Measurements from ENCODE around the gene CFAP45.

CFAP45 gene

GRCh38 chr1:159921251-159921650 lies 21.3 kb upstream of the CFAP45 start:
- ATAC-seq (ENCODE audit: low read depth) (no peak), DNase-seq (ENCODE audit: low spot score) (no peak)
- H3K4me1 ChIP-seq (ENCODE audit: insufficient read depth, poor library complexity, severe bottlenecking) = peaks cover 26% of the 10 kb centered on the region
- H3K27ac ChIP-seq (ENCODE audit: poor library complexity, severe bottlenecking) = peak overlapping the region; percentile 94
- H3K36me3 ChIP-seq (ENCODE audit: low read depth) = peaks cover 62% of the 10 kb centered on the region
- no peak overlapping the region for H3K4me3 ChIP-seq (ENCODE audit: severe bottlenecking)
- no peak for TF ChIP-seq CTCF (IDR thresholded peaks at IDR 0.05; ENCODE audit: poor library complexity, severe bottlenecking)
- no peaks in the 10 kb centered on the region for H3K27me3 ChIP-seq (ENCODE audit: insufficient read depth, poor library complexity, severe bottlenecking)
- H3K9me3 ChIP-seq (ENCODE audit: severe bottlenecking) = no peaks in the 10 kb centered on the region

GRCh38 chr1:159920651-159921050 lies 20.7 kb upstream of the CFAP45 start:
- H3K27me3 ChIP-seq (ENCODE audit: insufficient read depth, poor library complexity, severe bottlenecking) = no peaks in the 10 kb centered on the region
- ATAC-seq (ENCODE audit: low read depth) (no peak), DNase-seq (ENCODE audit: low spot score) (no peak)
- TF ChIP-seq CTCF (IDR thresholded peaks at IDR 0.05; ENCODE audit: poor library complexity, severe bottlenecking) = no peak
- H3K36me3 ChIP-seq (ENCODE audit: low read depth) = peaks cover 62% of the 10 kb centered on the region
- peak overlapping the region; percentile 94 for H3K27ac ChIP-seq (ENCODE audit: poor library complexity, severe bottlenecking)
- no peak overlapping the region for H3K4me3 ChIP-seq (ENCODE audit: severe bottlenecking)
- peaks cover 30% of the 10 kb centered on the region for H3K4me1 ChIP-seq (ENCODE audit: insufficient read depth, poor library complexity, severe bottlenecking)
- no peaks in the 10 kb centered on the region for H3K9me3 ChIP-seq (ENCODE audit: severe bottlenecking)

GRCh38 chr1:159920202-159920601 lies 20.2 kb upstream of the CFAP45 start:
- H3K9me3 ChIP-seq (ENCODE audit: severe bottlenecking) = no peaks in the 10 kb centered on the region
- peaks cover 30% of the 10 kb centered on the region for H3K4me1 ChIP-seq (ENCODE audit: insufficient read depth, poor library complexity, severe bottlenecking)
- H3K27me3 ChIP-seq (ENCODE audit: insufficient read depth, poor library complexity, severe bottlenecking) = no peaks in the 10 kb centered on the region
- H3K36me3 ChIP-seq (ENCODE audit: low read depth) = peaks cover 62% of the 10 kb centered on the region
- TF ChIP-seq CTCF (IDR thresholded peaks at IDR 0.05; ENCODE audit: poor library complexity, severe bottlenecking) = no peak
- peak overlapping the region; percentile 94 for H3K27ac ChIP-seq (ENCODE audit: poor library complexity, severe bottlenecking)
- ATAC-seq (ENCODE audit: low read depth) (no peak), DNase-seq (ENCODE audit: low spot score) (no peak)
- no peak overlapping the region for H3K4me3 ChIP-seq (ENCODE audit: severe bottlenecking)

GRCh38 chr1:159919236-159919865 lies 19.4 kb upstream of the CFAP45 start:
- ATAC-seq (ENCODE audit: low read depth) = no peak
- H3K27ac ChIP-seq (ENCODE audit: poor library complexity, severe bottlenecking) = peak overlapping the region; percentile 94
- no peaks in the 10 kb centered on the region for H3K9me3 ChIP-seq (ENCODE audit: severe bottlenecking)
- no peak overlapping the region for H3K4me3 ChIP-seq (ENCODE audit: severe bottlenecking)
- TF ChIP-seq CTCF (IDR thresholded peaks at IDR 0.05; ENCODE audit: poor library complexity, severe bottlenecking) = no peak
- H3K36me3 ChIP-seq (ENCODE audit: low read depth) = peaks cover 62% of the 10 kb centered on the region
- DNase-seq (ENCODE audit: low spot score) = no peak
- no peaks in the 10 kb centered on the region for H3K27me3 ChIP-seq (ENCODE audit: insufficient read depth, poor library complexity, severe bottlenecking)
- H3K4me1 ChIP-seq (ENCODE audit: insufficient read depth, poor library complexity, severe bottlenecking) = peaks cover 31% of the 10 kb centered on the region

All from RWPE2 (cell line).